Putamen (tissue), 1 donor: ENCODE data around the gene PRCP.

ENCODE experiments used
- DNase-seq: peaks from one replicate; pipeline ENCODE4 v3.0.0-alpha.2; 2016; ENCODE audit warnings: low spot score

PRCP gene

DNA sequence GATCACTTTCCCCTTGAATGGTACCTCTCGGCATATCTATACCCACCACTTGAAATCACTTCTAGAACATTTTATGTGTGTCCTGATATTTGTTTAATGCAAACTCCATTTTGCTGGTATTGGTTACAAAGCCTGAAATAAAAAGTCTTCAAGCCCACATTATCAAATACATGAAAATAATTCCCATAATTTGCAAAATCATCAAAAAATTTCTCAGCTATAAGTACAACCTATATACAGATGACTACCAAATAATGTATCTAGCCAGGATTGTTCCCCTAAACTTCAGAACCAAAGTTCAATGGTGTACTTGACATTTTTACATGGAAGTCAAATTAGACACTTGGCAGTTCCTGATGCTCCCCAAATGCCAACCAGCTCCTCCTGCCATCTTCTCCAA is 71.8 kb downstream of the PRCP start:
- DNase-seq: no peak

DNA sequence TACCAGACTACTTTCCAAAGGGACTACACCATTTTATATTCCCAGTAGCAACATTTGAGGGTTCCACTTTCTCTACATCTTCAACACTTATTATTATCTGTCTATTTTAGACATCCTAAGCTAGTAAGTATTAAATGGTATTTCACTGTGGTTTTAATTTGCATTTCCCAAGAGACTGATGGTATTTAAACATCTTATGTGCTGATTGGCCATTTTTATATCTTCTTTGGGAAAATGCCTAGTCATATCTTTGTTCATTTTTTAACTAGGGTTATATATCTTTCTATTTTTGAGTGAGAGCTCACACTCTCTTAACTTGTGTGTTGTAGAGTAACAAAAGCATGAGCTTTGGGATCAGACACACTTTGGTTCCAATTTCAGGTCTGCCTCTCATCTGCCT is 73.7 kb downstream of the PRCP start:
- no peak for DNase-seq

DNA sequence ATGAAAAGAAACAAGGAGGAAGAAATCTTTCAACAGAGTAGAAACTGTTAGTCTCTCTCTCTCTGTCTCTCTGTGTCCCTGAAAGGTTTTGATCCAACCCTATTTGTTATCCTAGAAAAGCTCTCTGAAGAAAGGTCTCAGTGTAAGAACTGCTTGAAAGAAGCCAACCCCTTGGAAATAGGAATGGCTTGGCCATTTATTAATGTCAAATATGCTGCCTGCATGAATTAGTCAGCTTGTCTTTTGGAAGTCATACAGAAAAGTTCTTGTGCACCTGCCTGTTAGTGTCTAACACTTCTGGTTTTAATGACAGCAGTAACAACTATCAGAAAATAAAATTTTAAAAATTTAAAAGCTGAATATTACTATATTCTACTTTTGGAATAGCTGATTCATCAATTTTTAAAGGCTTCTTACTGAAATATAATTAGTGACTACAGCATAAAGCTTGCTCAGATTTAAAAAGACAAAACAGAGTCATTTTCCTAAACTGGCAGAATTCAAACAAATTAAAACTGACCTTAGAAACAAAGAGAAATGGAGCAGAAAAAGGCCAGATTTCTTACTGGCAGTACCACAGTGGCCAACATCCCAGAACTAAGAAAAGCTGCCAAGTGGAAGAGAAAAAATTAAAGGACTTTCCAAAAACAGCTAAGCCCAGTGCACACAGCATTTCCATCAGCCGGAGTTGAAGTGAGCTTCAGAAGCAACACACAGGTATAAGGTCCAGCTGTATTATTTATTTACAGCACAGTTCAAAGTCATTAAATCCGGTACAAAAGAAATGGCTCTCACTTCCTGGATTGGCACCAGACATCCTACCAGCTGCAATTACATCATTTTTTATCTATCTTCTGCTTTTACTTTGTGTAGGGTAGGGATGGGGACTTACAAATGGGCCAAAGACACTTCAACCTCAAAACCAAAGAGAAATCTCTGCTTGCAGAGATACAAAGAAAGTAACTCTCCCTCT is 76.3 kb downstream of the PRCP start:
- peak; percentile 71 for DNase-seq

DNA sequence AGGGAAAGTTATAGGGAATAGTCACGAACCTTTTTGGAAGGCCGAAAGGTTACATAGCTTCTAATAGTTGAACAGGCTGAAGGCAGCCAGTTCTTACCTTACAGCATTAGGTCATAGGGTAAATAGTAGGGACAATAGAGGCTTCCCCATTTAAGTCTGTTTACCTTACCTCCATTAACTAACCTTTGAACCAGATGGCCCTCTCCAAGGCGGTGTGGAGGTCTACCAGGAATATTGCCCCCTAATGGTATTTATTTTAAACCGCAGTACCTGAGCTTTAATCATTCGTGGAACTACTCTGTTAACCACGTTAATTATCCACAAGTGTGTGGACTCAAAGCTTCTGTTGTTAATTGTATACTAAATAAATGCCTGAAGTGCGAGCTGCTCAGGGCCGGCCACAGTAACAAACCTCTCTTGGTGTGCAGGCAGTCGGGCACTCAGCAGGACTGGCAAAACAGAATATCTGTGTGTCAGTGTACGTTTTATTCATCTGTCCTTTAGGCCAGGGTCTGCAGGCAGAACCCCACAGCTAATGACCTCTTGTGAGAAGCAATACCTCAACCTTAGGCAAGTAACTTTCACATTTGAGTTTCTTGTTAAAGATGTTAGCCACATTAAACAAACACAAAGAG is 81.7 kb downstream of the PRCP start:
- no peak for DNase-seq

DNA sequence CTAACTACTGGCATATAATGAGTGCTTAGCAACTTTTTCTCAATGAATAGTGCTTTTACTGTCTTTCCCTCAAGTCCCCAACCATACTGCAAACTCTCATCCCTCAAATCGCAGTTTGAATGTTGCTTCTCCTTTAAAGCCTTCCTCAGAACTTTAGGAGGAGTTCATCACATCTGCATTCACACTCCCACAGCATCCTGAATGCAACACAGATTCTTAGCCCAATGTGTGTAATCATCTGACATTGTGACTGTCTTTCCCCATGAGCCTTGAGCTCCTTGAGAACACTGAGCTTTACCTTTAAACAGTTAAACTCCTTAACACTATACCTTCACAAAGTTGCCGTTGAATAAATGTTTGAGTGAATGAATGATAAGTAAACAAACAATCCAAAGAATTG is 84.8 kb downstream of the PRCP start:
- no peak for DNase-seq

DNA sequence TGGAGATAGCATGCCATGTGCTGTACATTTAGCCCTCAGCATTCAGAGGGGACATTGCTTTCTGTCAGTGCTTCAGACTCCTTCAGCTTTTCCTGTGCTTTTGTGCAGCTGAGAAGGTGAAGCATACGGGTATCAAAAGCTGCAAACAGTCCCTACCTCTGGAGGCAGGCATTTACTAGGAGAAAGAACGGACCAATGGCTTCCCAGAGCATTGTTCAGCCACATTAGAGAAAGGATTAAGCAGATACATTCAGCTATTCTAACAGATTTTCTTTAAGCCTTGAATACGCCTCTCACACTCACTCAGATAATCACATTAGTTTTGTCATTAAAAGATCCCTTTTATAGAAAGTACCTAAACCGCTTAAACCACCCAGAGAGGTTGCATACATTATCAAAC is 85.9 kb downstream of the PRCP start:
- DNase-seq: no peak

DNA sequence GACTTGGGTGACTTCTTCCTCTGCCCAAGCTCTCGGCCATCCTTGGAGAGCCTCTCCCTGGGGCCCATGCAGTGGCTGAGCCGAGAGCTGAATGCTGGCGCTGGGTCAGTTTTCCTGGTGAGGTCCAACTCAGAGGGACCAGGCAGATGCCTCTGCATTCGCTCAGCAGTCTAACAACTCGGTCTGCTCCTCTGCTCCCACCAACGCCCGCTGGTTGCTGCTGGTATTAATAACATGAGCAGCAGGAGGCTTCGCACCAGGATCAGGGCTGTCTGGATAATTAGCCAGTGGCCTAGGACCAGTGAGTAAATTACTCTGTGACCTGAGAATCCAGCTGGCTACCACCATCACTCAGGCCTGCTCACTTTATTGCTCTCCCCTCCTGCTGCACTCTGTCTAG is 88.9 kb downstream of the PRCP start:
- DNase-seq: no peak

DNA sequence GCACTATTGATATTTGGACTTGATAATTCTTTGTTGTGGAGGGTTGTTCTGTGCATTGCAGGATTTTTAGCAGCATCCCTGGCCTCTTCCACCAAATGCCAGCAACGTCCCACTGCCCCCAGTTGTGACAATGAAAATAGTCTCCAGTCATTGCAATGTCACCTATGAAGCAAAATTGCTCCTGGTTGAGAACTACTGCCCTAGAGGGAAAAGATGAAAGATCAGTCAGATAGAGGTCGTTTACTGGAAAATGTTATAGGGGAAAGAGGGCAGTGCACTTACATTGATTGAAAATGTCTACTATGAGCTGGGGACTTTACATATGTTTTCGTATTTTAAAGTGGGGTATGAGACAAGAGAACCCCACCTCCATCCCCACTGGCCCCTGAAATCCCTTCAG is 89.5 kb downstream of the PRCP start:
- no peak for DNase-seq

DNA sequence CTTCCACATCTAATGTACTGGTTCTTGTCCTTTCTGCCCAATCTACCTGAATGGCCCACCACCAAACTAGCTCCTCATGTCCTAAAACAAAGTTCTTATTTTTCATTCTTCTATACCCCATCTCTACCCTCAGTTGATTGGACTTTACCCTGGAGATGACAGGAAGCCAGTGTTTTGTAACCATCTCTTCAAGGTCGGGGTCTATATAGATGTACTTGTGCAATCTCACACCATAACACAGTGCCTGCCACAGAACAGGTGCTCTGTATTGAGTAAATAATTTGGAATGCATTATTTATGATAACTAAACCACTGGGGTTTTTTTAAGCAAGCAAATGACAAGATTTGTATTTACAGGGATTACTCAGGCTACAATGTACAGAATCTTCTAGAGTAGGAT is 89.9 kb downstream of the PRCP start:
- no peak for DNase-seq

DNA sequence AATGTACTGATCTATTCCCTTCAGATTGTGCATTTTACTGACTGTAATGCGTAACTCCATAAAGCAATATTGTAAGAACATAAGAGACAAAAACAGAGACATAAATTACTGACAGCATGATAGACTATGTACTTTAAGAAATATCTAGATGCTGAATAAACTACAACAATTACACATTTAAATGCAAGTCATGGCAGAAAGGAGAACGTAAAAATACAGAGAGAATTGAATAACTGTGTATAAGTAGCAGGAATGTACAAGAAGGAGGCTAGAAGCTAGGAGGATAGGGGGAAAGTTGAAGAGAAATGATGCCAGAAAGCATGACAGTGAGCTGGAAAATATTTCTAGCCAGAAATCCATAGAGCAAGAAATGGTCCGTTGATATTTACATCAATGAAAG is 92.6 kb downstream of the PRCP start:
- DNase-seq: no peak

DNA sequence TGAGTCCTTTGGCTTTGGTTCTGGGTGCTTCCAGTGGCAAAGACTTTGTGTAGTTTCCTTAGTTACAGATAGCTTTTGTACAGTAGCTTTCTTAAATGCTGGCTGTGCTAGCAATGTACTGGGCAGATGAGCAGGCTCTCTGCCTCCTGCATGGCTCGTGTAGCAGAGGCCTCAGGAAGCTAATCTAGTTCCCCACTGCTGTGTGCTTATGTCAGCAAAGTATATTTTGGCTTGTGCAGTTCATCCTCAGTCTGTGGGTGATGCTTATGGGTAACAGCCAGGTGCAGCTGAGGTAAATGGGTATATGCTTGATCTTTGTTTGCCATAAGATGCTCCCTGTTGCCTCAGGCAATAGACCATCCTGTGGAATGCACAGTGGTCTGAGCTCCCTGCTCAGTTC is 97.5 kb downstream of the PRCP start:
- DNase-seq: no peak

DNA sequence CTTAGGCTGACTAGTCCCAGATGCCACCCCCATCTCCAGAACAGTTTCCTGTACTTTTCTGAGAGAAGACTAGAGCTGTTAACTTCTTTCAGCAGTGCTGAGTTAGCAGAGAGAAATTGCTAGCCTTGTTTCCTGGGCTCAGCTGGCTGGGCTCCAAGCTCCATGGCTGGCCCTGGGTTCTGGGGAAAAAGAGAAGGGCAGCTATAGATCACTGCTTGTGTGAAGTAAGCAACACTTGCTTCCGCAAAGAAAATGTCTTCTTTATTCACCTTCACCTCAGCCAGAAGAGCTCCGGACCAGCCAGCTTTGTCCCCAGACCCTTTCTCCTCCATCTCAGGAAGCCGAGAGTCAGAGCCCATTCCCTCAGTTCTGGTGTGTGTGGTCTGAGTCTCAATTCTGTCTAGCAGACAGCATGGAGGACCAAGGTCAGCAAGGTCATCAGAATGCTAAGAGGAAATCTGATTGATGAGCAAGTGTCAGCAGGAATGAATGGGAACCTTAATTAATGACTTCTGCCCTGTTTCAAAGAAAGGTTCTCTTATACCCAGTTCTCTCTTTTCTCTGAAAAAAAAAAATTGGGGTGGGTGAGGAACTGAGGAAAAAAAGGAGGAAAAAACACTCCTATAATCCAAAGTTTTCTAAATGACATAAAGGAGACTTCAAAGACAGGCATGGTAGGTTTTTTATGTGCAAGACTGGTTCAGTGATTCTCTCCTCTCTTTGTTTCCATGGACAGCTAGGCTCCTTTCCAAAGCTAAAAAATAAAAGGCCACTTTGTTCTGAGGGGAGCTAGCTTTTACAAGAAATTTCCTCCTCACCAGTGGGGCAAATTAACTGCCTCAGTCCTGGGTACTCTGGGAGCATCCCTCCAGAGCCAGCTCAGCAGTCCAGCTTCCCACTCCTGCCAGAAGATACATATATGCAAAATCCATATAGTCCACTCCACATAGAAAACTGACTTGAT is 103.0 kb downstream of the PRCP start:
- peak; percentile 91 for DNase-seq

DNA sequence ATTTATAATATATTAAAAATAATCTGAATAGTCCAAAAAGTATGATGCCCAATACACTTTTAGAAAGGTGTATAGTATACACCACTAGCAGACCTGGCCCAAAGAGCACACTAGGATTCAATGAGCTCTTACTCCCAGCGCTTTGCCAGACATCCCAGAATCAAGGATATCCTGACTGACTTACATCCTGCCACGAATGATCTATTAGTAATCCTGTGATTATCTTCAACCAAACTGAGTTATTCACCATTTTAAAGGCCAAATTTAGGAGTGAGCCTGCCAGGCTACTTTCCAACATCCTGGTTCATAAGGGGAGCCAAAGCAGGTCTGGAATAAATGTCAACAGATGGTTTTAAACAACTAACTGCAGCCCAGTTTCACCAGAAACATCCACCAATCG is 105.7 kb downstream of the PRCP start:
- no peak for DNase-seq

DNA sequence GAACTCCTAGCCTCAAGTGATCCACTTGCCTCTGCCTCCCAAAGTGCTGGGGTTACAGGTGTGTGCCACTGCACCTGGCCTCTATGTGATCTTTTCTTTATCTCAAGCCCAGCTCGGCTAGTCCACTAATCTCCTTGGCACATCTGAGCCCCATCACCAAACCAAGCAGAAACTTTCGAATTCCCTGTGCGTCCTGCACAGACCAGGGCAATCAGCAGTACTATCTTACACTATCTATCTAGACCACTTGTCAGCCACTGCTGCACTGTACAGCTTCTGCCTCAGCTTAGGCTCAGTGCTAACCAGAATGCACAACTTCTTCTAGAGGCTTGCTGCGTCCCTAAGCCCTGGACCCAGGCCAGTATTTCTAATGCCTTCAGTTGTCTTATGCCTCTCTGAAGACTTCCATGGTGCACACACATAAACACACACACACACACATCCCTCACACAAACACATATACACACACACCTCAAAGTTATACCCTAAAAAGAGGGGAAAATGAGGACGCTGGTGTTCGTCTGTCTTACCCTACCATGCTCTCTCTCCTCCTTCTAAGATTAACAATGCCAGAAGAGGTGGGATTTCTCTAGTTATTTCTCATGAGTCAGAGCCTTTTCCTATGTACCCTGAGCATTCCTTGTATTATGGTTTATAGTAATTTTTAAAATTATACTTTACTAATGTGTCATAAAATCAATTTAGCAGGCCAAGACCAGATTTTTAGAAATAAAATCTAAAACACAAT is 107.2 kb downstream of the PRCP start:
- DNase-seq: no peak

DNA sequence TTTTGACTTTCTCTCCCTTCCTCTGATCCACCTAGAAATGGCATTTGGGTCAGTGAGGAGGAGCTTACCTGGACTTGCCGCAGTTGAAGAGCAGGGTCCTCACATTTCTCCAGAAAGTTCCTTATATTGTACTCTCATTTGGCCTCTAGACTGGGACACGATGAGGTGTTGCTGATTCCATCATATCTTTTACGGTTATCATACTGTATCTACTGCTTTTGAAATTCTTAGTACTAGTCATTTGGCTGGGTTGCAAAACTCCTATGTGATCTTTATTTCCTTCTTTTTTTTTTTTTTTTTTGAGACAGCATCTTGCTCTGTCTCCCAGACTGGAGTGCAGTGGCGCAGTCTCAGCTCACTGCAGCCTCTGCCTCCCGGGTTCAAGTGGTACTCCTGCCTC is 107.9 kb downstream of the PRCP start:
- no peak for DNase-seq

DNA sequence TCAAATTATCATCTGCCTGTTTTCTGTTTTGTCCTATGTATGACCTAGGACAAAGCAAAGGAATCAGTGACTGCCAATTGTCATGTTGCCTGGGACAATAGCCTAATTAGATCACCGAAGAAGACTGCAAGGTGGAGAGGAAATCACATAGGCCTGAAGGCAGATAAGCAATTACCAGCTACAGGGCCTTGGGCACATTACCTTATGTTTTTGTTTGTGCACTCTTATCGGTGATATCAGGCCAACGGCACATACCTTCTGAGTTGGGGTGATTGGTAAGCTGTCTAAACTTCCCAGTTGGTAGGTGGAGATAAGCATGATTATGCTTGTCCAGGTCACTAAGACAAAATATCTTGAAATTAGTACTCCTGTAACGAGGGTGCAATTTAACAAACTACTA is 108.5 kb downstream of the PRCP start:
- no peak for DNase-seq

DNA sequence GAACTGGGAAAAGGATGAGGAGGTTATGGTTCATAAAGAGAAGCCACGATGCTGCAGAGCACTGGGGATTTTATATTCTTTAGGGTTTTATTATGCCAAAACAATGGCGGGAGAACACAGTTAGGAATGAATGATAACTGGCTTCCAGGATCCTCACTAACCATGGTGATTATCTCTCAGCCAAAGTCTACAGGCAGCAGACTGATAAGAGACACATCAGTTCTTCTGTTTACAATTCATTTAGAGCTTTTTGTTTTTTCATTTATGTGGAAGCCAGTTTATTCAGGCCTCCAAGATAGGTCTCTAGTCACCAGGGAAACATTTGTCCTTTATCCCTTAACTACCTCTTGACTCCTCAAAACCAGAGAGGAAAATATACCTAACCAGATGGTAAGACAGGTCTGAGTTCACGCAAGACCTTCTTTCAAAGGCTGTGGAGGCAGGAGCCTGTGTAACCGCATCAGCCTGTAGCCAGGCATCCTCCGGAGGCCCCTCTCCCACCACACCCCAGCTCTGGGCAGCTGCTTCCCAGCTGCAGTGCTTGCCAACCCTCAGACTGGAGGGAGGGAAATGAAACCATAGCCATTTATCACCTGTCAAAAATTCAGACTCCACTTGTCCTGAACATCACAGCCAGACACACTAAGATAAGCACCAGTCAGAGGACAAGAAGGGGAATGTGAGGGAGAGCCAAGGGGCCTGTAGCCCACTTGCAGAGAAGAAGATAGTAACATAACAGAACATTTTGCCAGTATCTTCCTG is 109.3 kb downstream of the PRCP start:
- DNase-seq: no peak

DNA sequence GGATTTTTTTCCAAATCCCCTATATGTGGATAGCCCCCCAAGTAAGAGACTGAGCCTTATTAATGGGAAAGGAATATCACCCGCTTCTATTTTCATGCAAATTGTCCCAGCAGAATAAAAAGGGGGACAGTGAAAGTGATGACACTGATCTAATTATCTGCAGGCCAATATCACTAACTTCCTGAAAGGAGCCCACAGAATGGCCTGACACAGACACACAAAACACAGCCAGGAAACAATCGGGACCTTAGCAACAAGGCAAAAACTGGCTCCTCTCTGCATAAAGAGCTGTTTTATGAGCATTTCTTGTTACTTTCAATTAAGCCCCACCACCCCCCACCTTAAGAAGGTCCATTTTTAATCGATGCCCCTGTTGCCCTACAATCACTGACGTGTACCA is 112.2 kb downstream of the PRCP start:
- DNase-seq: no peak

DNA sequence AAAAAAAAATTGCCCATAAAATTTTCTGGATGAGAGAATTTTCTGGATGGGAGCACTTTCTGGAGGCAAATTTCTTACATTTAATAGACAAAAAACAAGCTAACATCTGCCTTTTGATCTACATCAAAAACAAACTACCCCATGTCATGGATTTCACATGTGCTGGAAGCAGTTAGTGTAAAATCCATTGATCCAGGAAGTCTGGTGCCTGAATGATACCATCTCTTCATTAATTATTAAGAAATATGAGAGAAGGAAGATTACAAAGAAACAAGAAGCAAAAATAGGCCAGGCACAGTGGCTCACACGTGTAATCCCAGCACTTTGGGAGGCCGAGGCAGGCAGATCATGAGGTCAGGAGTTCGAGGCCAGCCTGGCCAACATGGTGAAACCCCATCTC is 113.4 kb downstream of the PRCP start:
- DNase-seq: no peak

DNA sequence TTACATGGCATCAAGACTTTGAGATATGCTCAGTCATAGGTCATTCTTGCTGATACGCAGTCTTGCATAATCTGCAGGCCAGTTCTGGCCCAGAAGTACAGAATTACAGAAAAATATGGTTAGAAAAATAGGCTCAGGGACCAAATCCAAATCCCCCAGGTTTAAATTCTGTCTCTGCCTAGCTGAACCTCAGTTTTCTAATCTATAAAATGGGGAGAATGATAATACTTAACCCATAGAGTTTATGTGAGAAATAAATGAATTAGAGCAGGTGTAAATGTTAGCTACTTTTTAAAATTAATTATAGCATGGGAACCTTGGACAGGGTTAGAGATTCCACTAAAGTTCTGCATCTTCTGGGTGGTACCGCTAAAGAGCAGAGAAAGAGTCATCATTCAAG is 114.2 kb downstream of the PRCP start:
- no peak for DNase-seq

DNA sequence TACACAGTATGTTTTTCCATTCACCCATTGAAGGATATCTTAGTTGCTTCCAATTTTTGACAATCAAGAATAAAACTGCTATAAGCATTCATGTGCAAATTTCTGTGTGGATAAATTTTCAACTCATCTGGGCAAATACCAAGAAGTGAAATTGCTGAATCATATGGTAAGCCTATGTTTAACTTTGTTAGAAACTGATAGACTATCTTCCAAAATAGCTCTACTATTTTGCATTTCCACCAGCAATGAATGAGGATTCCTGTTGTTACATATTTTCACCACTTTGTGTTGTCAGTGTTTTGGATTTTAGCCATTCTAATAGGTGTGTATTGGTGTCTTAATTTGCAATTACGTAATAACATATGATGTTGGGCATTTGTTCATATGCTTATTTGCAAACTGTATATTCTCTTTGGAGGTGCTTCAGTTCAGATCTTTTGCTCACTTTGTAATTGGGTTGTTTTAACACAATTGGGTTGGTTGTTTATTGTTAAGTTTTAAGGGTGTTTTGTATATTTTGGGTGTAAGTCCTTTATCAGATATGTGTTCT is 117.3 kb downstream of the PRCP start:
- no peak for DNase-seq
